ENCODE measurements around the gene LIFR.
"Not testable (repeated sequence)": the region's sequence is repeated elsewhere in the genome, so short reads cannot be mapped to it uniquely, and the experiment has no call there.

The LIFR gene

GRCh38 chr5:38581597-38581996 lies 25.2 kb upstream of the LIFR start:
- no peak for DNase-seq (ENCODE audit: low read depth)

GRCh38 chr5:38579105-38579504 lies 22.7 kb upstream of the LIFR start:
- DNase-seq (ENCODE audit: low read depth), result no peak

- DNase-seq (ENCODE audit: low read depth), result no peak
Observed at GRCh38 chr5:38576961-38577684, 20.7 kb upstream of the LIFR start.

- DNase-seq (ENCODE audit: low read depth), result no peak
Observed at GRCh38 chr5:38576442-38576841, 20.0 kb upstream of the LIFR start.

- no peak for DNase-seq (ENCODE audit: low read depth)
Observed at GRCh38 chr5:38575476-38575875, 19.0 kb upstream of the LIFR start.

- no peak for DNase-seq (ENCODE audit: low read depth)
Observed at GRCh38 chr5:38574009-38574408, 17.6 kb upstream of the LIFR start.

- DNase-seq (ENCODE audit: low read depth), result no peak
Observed at GRCh38 chr5:38573521-38573920, 17.1 kb upstream of the LIFR start.

- no peak for DNase-seq (ENCODE audit: low read depth)
Observed at GRCh38 chr5:38569180-38569579, 12.7 kb upstream of the LIFR start.

GRCh38 chr5:38567306-38567705 lies 10.9 kb upstream of the LIFR start:
- DNase-seq (ENCODE audit: low read depth), result not testable (repeated sequence)

GRCh38 chr5:38563624-38564023 lies 7.2 kb upstream of the LIFR start:
- DNase-seq (ENCODE audit: low read depth), result no peak

- no peak for DNase-seq (ENCODE audit: low read depth)
Observed at GRCh38 chr5:38562444-38563210, 6.2 kb upstream of the LIFR start.

- DNase-seq (ENCODE audit: low read depth), result no peak
Observed at GRCh38 chr5:38559428-38559827, 3.0 kb upstream of the LIFR start.

GRCh38 chr5:38557792-38558191 lies 1.3 kb upstream of the LIFR start:
- DNase-seq (ENCODE audit: low read depth), result no peak

GRCh38 chr5:38557308-38557710 lies 863 bp upstream of the LIFR start:
- DNase-seq (ENCODE audit: low read depth), result no peak

- DNase-seq (ENCODE audit: low read depth), result peak; percentile 3
Observed at GRCh38 chr5:38556088-38556598, 303 bp downstream of the LIFR start.

- no peak for DNase-seq (ENCODE audit: low read depth)
Observed at GRCh38 chr5:38555354-38556087, 925 bp downstream of the LIFR start.

- no peak for DNase-seq (ENCODE audit: low read depth)
Observed at GRCh38 chr5:38554861-38555260, 1.6 kb downstream of the LIFR start.

GRCh38 chr5:38554403-38554802 lies 2.0 kb downstream of the LIFR start:
- DNase-seq (ENCODE audit: low read depth), result no peak

GRCh38 chr5:38553001-38553521 lies 3.4 kb downstream of the LIFR start:
- DNase-seq (ENCODE audit: low read depth), result no peak

- DNase-seq (ENCODE audit: low read depth), result no peak
Observed at GRCh38 chr5:38551030-38552017, 5.1 kb downstream of the LIFR start.

GRCh38 chr5:38548064-38548759 lies 8.2 kb downstream of the LIFR start:
- DNase-seq (ENCODE audit: low read depth), result no peak

Data from activated T-helper 1 cell treated with Interleukin-2 at 50 U/mL for 16 hours (primary cell).